Left hindlimb (tissue), 1 donor: Measurements from ENCODE around the gene VEZT.
"Not testable (repeated sequence)": the region's sequence is repeated elsewhere in the genome, so short reads cannot be mapped to it uniquely, and the experiment has no call there.

Source experiments
- DNase-seq: peaks from one replicate; pipeline ENCODE4 v3.0.0-alpha.2; 2018

VEZT gene

DNA sequence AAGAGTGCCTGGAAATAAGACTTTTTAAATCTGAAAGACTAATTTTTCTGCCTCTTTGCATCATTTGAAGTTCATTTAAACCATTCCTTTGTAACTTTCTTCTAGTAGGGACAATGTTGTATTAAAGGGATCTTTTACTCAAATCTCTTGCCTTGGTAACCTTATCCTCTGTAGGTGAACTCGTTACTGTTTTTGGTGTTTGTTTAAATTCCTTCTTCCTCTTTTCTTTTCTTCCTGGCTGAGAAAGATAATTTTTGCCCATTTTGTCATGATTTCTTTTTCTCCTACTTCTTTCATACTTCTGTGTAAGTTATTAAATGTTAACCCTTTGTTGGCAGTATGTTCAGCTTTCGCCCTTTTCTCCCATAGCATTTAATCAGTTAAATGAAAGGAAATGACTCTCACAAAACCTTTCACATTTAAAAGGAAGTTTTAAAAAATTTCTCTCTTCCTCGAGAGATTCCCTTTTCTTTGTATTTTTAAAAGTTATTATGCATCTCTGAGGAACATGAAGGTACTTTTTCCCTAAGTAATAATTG lies 10.3 kb downstream of the VEZT start:
- DNase-seq: no peak

DNA sequence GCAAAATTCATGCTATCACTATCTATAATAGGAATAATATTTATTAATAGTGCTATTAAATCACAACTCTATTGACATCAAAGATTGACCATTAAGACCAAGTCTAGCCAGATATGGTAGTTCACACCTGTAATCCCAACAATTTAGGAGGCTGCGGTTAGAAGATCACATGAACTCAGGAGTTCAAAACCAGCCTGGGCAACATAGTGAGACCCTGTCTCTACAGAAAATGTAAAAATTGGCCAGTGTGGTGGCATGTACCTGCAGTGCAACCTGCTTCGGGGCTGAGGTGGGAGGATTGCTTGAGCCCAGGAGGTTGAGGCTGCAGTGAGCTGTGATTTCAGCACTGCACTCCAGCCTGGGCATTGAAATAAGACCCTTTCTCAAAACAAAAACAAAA lies 11.0 kb downstream of the VEZT start:
- DNase-seq: no peak

DNA sequence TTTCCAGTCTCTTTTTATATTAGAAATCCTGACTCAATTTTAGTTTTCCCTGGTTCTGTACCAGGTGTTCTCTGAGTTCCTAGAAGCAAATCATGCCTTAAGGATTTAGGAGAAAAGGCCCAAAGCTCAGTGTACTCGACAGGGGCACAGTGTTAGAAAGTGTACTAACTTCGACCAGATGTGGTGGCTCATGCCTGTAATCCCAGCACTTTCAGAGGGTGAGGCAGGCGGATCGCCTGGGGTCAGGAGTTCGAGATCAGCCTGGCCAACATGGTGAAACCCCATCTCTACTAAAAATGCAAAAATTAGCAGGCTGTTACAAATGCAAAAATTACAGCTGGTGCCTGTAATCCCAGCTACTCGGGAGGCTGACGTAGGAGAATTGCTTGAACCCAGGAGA lies 12.0 kb downstream of the VEZT start:
- DNase-seq: no peak

DNA sequence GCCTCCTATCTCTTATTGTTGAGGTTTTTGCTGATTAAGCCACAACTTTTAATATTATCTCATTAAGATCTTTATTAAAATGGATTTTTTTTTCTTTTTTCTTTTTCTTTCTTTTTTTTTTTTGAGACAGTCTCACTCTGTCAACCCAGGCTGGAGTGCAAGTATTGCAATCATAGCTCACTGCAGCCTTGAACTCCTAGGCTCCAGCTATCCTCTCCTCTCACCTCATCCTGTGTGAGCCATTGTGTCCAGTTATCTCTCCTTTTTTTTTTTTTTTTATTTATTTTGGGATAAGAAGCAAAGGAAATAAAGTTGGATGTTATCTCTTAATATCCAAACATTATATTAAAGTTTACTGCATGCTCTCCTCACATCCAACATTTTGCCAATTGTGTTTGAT lies 12.7 kb downstream of the VEZT start:
- DNase-seq: no peak

DNA sequence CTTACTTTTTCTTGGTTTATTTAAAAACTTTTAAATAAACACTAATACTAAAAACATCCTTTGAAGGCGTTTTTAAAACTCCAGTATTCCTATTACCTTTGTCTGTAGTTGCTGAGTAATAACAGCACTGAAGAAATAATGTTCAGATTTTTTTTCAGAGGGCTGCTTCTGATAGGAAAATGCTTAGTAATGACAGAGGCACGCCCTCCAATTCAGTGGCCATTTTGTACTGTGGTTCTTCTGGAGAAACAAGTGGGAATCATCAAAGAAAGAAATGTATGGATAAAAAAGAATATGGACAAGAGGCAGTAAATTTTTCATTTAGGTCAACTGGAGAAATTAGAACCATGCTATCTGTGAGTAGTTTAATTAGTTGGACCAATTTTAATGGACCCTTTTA lies 13.6 kb downstream of the VEZT start:
- no peak for DNase-seq

DNA sequence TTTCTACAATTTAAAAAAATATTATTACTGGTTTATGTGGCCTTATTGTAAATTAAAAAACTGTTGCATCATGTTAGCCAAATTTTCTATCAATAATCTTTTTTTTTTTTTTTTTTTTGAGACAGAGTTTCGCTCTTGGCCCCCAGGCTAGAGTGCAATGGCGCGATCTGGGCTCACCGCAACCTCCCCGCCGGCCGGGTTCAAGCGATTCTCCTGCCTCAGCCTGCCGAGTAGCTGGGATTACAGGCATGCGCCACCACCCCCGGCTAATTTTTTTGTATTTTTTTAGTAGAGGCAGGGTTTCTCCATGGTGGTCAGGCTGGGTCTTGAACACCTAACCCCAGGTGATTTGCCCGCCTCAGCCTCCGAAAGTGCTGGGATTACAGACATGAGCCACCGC lies 16.6 kb downstream of the VEZT start:
- DNase-seq: not testable (repeated sequence)

DNA sequence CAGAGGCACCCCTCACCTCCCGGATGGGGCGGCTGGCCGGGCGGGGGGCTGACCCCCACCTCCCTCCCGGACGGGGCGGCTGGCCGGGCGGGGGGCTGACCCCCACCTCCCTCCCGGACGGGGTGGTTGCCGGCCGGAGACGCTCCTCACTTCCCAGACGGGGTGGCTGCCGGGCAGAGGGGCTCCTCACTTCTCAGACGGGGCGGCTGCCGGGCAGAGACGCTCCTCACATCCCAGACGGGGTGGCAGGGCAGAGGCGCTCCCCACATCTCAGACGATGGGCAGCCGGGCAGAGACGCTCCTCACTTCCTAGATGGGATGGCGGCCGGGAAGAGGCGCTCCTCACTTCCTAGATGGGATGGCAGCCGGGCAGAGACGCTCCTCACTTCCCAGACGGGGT lies 18.0 kb downstream of the VEZT start:
- DNase-seq: not testable (repeated sequence)

DNA sequence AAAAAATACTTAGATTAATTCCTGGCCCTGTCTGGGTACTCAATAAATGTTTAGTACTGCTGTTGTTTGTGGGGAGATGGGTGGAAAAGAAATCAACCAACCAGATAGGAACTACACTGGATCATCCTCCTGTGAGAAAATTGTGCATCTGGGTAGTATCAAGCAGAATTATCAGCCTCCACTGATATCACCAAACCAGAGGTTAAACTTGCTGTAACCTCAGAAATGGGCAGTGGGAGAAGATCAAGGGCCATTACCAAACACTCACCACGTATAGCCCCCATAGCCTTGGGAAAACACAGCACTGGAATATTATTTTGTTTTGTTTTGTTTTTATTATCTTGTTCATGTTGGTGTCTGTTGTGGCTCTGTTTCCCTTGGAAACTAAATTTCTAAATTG lies 19.7 kb downstream of the VEZT start:
- no peak for DNase-seq

DNA sequence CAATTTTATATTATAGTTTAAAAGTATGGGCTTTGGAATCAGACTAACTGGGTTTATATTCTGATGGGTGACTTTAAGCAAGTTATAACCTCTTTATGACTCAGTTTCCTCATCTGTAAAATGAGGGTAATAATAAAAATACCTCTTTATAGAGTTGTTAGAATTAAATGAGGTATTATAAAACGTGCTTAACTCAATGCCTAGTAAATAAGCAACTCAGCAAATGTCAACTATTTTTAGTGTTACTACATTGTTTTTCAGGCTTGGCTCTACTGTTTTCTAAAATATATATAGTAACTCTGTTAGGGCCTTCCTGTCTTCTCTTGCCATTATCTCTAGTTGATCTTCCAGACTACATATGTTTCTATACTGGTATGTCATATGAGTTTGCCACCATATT lies 20.5 kb downstream of the VEZT start:
- DNase-seq: no peak

DNA sequence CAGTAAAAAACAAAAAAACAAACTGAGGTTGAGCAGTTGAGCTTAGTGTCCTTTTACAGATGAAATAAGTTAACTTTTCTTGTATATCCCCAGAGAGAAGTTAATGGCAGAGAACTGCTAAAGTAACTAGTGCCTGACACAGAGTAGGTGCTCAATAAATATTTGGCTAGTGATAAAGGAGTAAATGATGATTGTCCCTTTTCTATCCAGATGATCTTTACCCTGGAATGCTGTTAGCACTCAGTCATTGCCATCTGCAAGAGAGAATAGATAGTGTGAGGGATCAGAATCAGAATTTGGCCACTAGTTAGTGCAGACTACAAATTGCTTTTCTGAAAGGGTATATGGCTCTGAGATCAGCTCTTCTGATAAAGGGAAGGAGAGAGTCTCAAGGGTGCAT lies 21.6 kb downstream of the VEZT start:
- no peak for DNase-seq

DNA sequence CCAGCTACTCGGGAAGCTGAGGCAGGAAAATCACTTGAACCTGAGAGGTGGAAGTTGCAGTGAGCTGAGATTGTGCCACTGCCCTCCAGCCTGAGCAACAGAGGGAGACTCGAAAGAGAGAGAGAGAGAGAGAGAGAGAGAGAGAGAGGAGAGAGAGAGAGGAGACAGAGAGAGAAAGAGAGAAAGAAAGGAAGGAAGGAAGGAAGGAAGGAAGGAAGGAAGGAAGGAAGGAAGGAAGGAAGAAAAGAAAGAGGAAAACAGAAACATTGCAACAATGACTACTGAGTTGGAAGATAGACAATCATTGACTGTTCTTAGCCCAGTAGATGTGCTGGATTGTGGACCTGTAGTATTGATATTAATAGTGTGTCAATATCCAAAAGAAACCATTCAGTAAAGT lies 22.2 kb downstream of the VEZT start:
- not testable (repeated sequence) for DNase-seq

DNA sequence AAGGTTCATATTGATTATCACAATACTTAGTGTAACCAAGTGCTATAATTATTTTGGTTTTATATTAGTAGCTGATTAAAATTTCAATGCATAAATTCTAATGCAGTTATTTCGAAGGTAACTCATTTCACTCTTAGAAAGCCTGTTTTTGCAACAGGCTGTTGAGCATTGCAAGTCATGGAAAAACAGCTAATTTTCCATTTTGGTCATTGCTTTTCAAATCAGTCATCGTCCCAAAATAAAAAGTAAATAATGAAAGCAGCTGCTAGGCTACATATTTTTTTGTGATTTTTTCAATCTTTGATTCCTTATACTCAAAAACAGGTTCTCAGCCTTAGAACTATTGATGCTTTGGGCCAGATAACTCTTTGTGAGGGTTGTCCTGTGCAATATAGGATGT lies 22.9 kb downstream of the VEZT start:
- DNase-seq: no peak

DNA sequence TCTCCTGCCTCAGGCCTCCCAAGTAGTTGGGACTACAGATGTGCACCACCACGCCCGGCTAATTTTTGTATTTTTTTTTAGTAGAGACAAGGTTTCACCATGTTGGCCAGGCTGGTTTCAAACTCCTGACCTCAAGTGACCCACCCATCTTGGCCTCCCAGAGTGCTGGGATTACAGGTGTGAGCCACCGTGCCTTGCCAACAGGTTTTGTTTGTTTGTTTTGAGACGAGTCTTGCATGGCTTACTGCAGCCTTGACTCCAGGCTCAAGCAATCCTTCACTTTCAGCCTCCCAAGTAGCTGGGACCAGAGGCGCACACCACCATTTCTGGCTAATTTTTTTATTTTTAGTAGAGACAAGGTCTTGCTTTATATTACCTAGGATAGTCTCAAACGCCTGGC lies 23.5 kb downstream of the VEZT start:
- DNase-seq: not testable (repeated sequence)

DNA sequence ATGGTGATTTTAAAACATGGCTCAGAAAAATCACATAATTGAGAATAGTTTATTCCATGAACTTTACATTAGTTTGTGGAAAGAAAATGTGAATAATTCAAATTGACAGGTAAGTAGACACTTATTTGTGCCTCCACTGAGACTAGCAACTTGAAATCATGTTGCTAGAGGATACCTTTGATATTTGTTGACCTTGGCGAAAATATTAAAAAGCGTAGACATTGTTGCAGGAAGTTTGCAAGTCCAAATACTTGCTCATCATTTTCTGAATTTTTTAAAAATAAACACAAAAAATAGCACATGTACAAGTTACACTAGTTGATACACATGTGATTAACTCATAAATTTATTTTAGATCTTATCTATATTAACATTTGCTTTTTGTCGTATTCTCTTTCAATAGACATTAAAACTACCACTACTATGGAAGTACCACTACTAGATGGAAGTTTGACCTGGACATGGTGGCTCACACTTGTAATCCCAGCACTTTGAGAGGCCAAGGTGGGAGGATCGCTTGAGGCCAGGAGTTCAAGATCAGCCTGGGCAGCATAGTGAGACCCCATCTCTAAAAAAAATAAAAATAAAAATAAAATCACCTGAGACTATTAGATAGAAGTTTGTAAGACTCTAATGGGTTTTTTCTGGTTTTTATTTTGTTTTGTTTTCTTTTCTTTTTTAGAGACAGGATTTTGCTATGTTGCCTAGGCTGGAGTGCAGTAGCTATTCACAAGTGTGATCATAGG lies 24.3 kb downstream of the VEZT start:
- no peak for DNase-seq

DNA sequence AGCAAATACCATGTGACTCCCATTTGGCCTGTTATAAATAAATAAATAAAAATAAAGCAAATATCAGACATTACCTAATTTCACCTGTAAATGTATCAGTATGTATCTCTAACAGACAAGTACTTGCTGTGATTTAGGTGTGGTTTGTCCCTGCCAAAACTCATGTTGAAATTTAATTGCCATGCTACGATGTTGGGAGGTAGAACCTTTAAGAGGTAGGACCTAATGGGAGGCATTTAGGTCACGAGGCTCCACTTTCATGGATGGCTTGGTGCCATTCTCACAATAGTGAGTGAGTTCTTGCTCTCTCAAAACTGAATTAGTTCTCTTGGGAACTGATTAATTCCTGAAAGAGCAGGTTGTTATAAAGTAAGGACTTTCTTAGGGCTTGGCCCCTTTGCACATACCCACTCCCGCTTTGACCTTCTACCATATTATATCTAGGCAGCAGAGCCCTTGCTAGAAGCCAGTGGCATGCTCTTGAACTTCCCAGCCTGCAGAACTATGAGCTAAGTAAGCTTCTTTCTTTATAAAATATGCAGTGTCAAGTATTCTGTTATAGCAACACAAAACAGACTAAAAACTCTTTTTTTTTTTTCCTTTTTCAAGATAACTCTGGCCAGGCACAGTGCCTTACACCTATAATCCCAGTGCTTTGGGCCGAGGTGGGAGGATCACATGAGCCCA lies 26.0 kb downstream of the VEZT start:
- no peak for DNase-seq

DNA sequence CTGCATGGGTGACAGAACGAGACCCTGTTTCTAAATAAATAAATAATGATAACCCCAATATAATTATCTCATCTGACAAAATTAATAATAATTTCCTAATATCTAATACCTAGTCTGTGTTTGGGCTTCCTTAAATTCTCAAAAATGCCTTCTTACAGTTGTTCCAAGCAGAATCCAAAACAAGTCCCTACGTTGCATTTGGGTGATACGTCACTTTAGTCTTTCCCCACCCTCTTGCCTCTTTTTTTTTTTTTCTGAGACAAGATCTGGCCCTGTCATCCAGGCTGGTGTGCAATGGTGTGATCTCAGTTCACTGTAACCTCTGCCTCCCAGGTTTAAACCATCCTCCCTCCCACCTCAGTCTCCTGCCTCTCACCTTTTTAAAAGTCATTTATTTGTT lies 26.7 kb downstream of the VEZT start:
- no peak for DNase-seq

DNA sequence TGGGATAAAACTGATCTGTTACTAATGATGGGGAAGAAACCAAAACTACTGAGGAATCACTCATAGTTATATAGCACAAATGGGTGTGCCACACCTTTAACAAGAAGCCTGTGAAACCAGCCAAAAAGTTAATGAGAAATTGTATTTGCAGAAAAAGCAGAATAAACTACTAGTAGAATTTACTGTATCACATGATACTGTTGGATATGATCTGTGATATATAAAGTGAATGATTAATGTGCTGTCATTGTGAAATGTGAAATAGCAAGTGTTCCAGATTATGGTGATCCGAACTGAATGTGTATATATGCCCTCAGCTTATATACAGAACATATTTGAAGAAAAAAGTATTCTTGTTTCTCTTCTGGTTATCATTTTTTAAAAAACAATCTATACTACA lies 30.5 kb downstream of the VEZT start:
- no peak for DNase-seq

DNA sequence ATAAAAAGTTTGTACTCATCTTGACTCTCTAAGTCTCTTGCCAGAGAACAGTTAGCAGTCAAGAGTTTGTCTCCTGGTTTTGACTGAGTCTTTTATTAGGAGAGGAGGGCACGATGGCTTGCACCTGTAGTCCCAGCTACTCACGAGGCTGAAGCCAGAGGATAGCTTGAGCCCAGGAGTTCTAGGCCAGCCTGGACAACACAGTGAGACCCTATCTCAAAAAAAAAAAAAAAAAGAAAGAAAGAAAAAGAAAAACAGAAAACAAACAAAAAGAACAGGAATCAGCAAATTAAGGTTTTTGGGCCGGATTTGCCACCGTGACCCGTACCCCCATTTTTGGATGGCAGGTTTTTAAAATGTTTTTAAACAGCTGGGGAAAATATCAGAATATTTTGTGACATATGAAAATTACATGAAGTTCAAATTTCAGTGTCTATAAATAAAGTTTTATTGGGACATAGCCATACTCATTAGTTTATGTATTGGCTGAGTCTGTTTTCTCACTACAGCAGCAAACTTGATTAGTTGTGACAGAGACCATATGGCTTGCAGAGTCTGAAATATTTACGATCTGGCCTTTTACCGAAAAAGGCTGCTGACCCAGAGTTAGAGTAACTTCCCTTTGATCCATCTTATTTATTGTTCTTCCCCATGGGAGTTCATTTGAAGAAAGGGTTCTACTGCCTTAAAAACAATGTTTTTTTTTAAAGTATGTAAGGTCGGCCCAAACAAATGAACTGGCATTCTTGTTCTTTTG lies 31.2 kb downstream of the VEZT start:
- no peak for DNase-seq

DNA sequence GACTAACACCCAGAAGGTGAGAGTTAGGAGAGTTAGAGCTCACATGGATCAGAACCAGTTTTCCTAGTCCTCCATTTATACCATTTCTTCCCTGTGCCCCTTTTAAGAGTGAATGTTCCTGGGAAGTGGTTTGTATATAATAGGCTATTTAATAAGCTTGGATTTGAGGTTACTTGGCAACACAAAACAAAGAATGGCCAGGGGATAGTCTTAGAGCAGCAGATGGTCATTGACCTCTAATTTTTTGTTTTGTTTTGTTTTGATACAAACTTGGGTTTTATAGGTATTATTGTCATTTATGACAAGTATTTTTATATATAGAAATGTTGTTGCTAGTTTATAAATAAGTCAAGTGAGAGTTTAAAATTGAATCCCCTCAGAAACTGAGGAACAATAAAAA lies 35.8 kb downstream of the VEZT start:
- no peak for DNase-seq

DNA sequence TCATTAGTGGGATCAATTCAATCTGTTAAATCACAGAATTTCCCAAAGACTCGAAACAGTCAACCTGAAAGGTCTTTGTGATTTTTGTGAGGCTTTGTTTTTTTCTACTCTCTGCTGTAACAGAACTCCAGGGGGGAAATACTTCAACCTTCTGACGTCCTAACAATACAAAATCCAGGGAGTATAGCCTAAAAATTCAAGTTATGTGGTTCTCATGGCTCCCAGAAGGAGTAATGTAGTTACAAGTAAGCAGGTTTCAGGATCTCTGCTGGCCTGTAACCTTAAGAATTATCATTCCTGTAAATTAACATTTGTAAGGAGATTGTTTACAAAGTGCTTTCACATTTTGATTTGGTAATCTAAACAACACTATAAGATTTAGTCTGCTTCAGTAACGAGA lies 39.9 kb downstream of the VEZT start:
- DNase-seq: no peak

DNA sequence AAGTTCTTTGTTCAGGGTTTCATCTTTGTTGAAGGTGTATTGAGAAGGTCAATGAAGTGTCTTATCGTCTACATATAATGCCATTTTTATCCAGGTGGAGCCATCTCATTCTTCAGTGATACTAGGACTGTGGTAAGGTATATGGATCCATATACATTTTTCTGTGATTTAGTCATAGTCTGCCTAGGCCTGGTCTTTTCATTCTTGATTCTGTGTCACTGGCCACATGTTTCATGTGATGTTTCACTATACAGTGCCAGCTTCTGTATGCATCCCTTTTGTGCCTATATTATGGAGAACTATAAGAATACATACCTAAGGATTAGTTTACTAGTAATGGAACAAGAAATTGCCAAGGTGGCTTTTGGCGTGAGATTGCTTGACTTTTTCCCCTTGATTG lies 40.5 kb downstream of the VEZT start:
- DNase-seq: no peak

DNA sequence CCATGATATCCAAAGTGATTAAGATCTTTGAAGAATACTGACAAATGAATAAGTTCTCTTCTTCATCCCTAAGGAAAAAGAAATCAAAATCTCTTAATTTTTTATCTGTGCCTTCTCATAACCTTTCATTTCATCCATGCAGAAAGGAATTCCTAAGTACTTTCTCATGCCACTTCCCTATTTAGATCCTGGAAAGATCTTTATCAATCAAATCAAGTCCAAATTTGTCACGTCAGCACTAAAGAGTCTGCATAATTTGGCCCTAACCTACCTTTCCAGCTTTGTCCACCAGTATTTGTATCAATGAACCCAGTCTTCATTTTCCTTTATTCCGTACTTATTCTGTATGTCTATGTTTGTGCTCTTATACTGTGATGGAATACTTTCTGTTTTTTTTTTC lies 41.2 kb downstream of the VEZT start:
- DNase-seq: no peak

DNA sequence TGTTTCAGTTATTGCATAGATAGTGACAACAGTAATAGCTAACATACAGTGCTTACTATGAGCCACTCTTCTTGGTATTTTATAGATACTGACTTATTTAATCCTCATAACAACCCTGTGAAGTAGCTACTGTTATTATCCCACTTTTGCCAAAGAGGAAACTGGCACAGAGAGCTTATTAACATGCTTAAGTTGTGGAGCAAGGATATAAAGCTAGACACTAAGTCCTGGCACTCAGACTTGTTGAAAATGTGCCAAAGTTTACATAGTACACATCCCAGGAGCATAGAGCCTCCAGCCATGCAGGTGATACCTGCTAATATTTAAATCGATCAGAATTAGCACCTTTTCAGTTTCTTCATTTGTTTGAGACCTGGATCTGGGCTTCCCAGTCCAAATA lies 41.8 kb downstream of the VEZT start:
- no peak for DNase-seq

DNA sequence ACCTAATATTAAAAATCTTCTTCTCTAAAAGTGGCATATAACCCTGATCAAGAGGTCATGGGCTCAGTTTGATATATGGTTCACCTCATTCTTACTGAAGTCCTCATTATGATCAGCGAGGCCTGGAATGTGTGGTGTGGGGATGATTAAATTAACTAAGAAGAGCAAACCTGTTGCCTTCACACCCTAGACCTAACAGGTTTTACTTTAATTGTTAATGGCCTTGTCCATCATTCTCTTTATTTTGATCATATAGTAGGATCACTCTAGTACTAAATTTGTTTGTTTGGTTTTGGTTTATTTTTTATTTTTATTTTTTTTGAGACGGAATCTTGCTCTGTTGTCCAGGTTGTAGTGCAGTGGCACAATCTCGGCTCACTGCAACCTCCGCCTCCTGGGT lies 43.5 kb downstream of the VEZT start:
- no peak for DNase-seq
